ENCODE measurements around the gene CERS4. TPM values are rescaled to one million over a fixed set of nuclear protein-coding genes. Genes with fewer than 3 reads are reported as not detected.

Gene CERS4
- total RNA-seq, 1 experiment from 2014 or later: 66.9 TPM

DNA sequence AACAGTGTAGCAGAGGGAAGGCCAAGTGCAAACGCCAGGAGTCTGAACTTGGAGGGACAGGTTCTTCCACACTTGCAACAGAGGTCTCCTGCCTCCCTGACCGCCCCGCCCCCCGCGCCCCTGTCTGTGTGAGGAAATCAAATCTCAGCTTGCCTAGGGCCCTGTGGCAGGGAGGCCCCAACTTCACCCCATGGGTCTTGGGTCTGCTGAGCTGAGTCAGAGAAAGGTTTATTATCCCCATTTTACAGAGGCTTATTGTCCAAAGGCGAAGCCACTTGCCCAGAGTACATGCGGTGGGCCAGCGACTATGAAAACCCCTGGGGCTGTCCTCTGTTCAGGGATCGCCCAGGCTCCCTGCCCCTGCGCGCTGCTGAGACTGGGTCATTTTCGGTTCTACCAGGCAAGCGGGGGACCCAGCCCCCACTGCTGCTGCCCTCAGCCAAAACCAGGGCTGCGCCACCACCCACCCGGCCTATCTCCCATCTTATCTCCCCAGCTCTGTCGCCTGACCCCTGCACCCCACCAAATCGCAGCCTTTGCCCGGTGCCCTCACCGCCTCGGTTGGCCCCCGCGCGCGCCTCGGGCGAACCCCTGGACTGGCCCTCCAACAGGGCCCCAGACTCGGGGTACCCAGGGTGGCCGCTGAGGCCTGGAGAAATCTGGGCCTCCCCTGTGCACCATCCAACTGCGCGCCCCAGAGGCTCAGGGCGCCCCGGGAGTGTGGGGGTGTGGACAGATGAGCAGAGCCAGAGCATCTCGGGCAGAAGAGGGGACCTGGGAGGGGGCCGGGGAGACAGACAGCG lies 850 bp upstream of the CERS4 start:
- H3K4me3 ChIP-seq (ENCODE audit: low read depth, low read length): peak overlapping the region; percentile 27
- TF ChIP-seq, protein P1, sequence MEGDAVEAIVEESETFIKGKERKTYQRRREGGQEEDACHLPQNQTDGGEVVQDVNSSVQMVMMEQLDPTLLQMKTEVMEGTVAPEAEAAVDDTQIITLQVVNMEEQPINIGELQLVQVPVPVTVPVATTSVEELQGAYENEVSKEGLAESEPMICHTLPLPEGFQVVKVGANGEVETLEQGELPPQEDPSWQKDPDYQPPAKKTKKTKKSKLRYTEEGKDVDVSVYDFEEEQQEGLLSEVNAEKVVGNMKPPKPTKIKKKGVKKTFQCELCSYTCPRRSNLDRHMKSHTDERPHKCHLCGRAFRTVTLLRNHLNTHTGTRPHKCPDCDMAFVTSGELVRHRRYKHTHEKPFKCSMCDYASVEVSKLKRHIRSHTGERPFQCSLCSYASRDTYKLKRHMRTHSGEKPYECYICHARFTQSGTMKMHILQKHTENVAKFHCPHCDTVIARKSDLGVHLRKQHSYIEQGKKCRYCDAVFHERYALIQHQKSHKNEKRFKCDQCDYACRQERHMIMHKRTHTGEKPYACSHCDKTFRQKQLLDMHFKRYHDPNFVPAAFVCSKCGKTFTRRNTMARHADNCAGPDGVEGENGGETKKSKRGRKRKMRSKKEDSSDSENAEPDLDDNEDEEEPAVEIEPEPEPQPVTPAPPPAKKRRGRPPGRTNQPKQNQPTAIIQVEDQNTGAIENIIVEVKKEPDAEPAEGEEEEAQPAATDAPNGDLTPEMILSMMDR (IDR thresholded peaks at IDR 0.05; ENCODE audit: insufficient read depth in 1 of 2, low read depth in 1 of 2, low read length in 1 of 2, severe bottlenecking in 1 of 2, unreplicated experiment in 1 of 2): no peak
- Mint-ChIP-seq H3K4me3 (ENCODE audit: unreplicated experiment) (peak overlapping the region; percentile 93), H3K4me1 (ENCODE audit: low read depth, unreplicated experiment) (peaks cover 38% of the 10 kb centered on the region), H3K9me3 (ENCODE audit: unreplicated experiment) (no peaks in the 10 kb centered on the region), H3K27ac (ENCODE audit: unreplicated experiment) (no peak overlapping the region), H3K27me3 (ENCODE audit: insufficient read depth, unreplicated experiment) (no peaks in the 10 kb centered on the region), H3K36me3 (ENCODE audit: insufficient read depth, unreplicated experiment) (peaks cover 17% of the 10 kb centered on the region)
- no peaks in the 10 kb centered on the region for H3K9me3 ChIP-seq
- H3K27me3 ChIP-seq (replicated peaks; ENCODE audit: control insufficient read depth, insufficient read depth, low read length): no peaks in the 10 kb centered on the region
- peak; percentile 41 to 45 for DNase-seq
- no TSS peak for BruUV-seq (replicated peaks)
- ChIA-PET CTCF (no interaction called here), POLR2A (interaction anchor here (0.6 to 0.7 kb wide), 2 partner anchors 117 to 571 kb away, joined by 3 to 6 read pairs; partner anchors contain the start of gene STXBP2)
- peaks cover 45% of the 10 kb centered on the region for H3K4me1 ChIP-seq
- intact Hi-C loops (cut with micrococcal nuclease; ENCODE audit: unreplicated experiment): loop anchor here (5.0 kb wide), 2 partner anchors 39 to 51 kb away; no protein-coding TSS in a partner anchor
- no peaks in the 10 kb centered on the region for H3K36me3 ChIP-seq (ENCODE audit: control insufficient read depth, insufficient read depth, low read length)

DNA sequence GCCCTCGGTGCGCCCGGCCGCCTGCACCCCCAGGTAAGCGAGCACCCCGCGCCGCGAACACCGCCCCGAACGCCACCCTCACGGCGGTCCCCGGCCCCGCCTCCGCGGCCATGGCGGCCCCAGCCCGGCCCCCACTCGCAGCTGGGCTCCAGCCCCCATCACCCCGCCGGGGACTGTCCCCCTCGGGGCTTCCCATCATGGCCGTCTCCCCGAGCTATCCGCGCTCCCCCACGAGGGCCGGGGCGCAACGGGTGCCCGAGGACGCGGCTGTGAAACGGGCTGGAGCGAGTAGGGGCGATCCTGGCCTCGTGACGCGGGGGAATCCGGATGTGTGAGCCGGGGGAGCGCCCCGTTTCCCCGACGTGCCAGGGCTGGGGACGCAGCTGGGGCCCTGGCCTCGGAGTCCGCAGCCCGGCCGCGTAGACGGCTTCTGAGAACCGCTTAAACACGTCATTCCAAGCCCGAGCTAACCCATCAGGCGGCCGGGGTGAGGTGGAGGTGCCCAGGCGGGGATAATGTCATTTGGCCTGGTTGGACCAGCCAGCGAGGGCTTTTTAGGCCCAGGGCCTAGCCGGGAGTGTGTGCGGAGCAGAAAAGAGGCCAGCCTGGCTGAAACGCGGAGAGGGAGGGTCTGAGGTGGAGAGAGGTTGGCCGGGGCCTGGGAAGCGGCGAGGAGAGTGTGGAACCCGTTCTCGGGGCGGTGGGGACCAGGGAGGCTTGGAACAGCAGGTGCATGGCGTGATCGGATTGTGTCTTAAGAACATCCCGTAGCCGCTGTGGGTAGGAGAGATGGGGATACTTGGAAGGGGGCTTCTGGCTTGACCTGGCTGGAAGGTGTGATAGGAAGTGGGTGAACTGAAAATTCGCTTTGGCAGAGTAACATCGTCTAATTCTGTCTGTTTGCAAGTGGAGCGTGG lies 550 bp downstream of the CERS4 start:
- Histone ChIP-seq H3K9me3 (no peaks in the 10 kb centered on the region), H3K27me3 (replicated peaks; ENCODE audit: control insufficient read depth, insufficient read depth, low read length) (no peaks in the 10 kb centered on the region), H3K4me3 (ENCODE audit: low read depth, low read length) (peak overlapping the region; percentile 89), H3K36me3 (ENCODE audit: control insufficient read depth, insufficient read depth, low read length) (no peaks in the 10 kb centered on the region), H3K4me1 (peaks cover 35% of the 10 kb centered on the region)
- Mint-ChIP-seq H3K4me1 (ENCODE audit: low read depth, unreplicated experiment) (peaks cover 35% of the 10 kb centered on the region), H3K9me3 (ENCODE audit: unreplicated experiment) (no peaks in the 10 kb centered on the region), H3K27me3 (ENCODE audit: insufficient read depth, unreplicated experiment) (no peaks in the 10 kb centered on the region), H3K4me3 (ENCODE audit: unreplicated experiment) (peak overlapping the region; percentile 93), H3K36me3 (ENCODE audit: insufficient read depth, unreplicated experiment) (peaks cover 26% of the 10 kb centered on the region), H3K27ac (ENCODE audit: unreplicated experiment) (peak overlapping the region; percentile 86)
- TF ChIP-seq, protein P1 (IDR thresholded peaks at IDR 0.05; ENCODE audit: insufficient read depth in 1 of 2, low read depth in 1 of 2, low read length in 1 of 2, severe bottlenecking in 1 of 2, unreplicated experiment in 1 of 2): no peak
- ChIA-PET CTCF (interaction anchor here (0.6 to 1.2 kb wide), 2 partner anchors 28 to 51 kb away, joined by 3 to 4 read pairs; no protein-coding TSS in a partner anchor), POLR2A (interaction anchor here (0.6 to 1.3 kb wide), 3 partner anchors 13 to 289 kb away, joined by 3 to 12 read pairs (median 4); partner anchors contain the start of genes SNAPC2 and TIMM44)
- intact Hi-C loops (cut with micrococcal nuclease; ENCODE audit: unreplicated experiment): loop anchor here (5.0 kb wide), 2 partner anchors 38 to 52 kb away; no protein-coding TSS in a partner anchor
- DNase-seq: no peak
- BruUV-seq (replicated peaks): no TSS peak

Measured in Caco-2 (cell line).